HG02885 (cell line): ENCODE measurements around the gene RPL13.
"Not testable (repeated sequence)": the region's sequence is repeated elsewhere in the genome, so short reads cannot be mapped to it uniquely, and the experiment has no call there.

Experiments
- ATAC-seq: cut with Tn5 transposase; IDR thresholded peaks from one replicate; pipeline ENCODE4 v1.9.1; 2021; ENCODE audit warnings: mild to moderate bottlenecking; ENCODE audit not compliant: unreplicated experiment, poor library complexity

RPL13 gene

GRCh38 chr16:89575247-89576152, 15.0 kb downstream of the RPL13 start, which contains the start of gene CPNE7:
TSS of gene CPNE7 (plus strand) at chr16:89575758. CDS start at chr16:89575898, 140 bp downstream.
- no peak for ATAC-seq

GRCh38 chr16:89576153-89577054, 15.9 kb downstream of the RPL13 start:
- ATAC-seq, result no peak

GRCh38 chr16:89577055-89577759, 16.7 kb downstream of the RPL13 start:
- no peak for ATAC-seq

GRCh38 chr16:89579351-89579750, 18.9 kb downstream of the RPL13 start:
- ATAC-seq, result no peak

DNA sequence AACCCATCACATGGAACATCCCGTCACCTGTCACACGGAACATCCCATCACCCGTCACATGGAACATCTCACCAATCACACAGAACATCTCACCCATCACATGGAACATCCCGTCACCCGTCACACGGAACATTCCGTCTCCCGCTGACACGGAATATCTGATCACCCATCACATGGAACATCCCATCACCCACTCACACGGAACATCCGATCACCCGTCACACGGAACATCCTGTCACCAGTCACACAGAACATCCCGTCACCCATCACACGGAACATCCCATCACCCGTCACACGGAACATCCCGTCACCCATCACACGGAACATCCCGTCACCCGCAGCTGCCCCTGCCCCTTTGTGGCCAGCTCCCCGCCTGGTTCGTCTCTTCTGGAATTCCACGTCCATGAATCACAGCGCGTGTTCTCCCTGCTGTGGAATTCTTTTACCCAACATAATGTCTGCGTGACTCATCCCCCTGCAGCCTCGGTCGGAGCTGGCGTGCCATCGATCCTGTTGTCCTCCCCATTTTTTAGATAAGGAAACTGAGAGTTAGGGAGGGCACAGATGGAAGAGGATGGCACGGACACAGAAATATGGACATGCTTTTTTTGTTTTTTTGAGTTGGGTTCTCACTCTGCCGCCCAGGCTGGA, 20.7 kb downstream of the RPL13 start:
- no peak for ATAC-seq

DNA sequence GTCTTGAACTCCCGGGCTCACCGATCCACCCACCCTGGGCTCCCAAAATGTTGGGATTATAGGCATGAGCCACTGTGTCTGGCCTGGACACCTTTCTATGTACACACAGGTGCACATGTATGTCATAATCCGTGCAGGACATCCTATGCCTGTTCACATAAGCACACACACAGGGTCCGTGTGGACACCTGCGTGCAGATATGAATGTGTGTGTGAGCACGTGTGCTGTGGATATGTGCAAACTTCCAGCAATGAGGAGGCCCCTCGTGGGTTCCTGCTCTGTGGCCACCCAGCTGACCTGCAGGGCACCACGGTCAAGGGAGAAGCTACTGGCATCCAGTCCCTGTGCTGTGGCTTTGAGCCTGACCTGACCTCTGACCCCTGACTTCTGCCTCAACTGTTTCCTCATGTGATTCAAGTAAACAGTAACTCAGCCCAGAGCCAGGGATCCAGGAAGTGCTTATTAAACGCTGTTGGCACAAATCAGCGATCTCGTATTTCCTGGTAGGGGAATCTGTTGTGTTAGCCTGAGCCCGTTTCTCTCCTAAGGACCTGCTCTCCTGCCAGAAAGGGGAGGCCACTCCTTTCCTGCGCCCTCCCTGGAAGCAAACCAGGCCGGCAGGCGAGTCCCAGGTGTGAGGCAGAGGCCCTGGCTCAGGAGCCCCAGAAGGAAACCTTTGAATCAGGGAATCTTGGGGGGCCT, 21.5 kb downstream of the RPL13 start:
- no peak for ATAC-seq

DNA sequence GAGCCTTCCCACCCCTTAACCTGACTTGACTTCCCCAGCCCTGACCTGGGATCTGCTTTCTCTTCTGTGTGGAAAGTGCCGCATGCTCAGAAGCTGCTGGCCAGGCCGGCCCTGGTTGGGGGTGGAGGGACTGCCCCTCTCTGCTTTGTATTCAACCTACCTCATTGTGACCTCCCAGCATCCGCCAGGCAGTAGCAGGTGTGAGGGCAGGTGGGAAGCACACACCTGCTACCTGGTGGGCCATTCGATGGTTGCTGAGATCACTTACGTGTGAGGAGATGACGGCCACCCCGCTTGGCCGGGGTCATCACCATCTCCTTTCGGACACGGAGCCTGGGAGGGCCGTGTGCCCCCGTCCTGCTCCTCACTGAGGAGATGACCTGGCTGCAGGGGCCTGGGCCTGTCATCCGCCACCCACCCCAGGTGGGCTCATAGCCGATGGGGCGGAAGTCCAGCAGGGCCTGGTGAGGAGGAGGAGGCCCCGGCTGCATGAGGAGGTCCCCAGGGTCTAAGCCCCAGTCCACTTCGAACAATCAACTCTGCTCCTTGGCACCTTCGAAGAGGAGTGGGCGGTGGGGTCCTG, 22.2 kb downstream of the RPL13 start:
- ATAC-seq, result no peak

DNA sequence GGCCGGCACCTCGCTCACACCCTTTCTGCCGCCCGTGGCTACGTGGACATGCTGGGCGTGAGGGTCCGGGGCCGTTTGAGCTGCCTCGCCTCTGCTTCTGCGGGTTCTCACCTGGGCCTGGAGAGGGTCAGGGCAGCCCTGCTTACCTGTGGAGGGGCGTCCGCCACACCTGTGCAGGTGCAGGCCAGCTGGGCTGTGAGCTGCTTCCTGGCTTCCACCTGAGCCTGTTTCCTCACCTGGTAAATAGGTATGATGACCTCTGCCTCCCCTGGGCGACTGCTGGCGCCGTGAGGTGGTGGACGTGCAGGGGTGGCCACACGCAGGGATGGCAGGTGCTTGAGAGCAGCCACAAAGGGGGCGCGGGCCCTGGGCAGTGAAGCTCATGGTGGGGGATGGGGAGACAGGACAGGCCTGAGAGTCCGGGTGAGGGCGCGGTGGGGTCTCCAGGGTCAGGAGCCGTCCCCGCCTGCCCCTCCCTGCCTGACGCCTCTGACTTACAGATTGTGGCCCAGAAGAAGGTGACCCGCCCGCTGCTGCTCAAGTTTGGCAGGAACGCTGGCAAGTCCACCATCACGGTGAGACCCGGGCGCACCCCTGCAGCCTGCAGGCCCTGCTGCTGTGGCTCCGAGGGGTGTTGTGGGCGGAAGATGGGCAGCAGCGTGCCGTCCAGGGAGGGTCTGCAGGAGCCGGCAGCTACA, 22.9 kb downstream of the RPL13 start:
- ATAC-seq, result no peak

- no peak for ATAC-seq
Observed at GRCh38 chr16:89583895-89584644, 23.6 kb downstream of the RPL13 start.

DNA sequence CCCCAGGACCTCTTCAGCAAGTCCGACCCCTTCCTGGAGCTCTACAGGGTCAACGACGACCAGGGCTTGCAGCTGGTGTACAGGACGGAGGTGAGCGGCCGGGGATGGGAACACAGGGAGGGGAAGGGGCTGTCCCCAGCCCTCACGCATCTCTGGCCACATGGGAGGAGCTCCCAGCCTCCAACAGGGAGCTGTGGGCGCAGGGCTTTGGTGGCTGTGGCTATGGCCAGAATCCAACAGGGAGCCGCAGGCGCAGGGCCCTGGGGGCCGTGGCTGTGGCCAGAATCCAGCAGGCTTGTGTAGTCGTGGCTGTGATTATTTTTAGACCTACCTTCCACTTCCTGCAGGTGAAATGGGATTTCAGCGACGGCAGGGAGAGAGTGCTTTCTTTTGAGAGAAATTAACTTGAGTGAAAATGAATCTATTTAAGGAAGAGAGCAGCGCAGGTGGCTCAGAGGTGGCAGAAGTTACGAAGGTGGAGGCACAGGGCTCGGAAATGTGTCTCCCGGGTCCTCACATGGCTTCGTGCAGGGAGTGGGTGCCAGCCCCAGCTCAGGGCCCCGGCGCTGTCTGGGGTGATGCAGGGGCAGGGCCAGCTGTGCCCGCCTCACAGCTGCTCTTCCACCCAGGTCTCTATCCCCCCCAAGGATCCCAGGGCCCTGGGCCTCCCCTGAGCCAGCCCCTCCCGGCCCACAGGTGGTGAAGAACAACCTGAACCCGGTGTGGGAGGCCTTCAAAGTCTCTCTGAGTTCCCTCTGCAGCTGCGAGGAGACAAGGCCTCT, 24.5 kb downstream of the RPL13 start:
- ATAC-seq, result no peak

- ATAC-seq, result no peak
Observed at GRCh38 chr16:89586218-89586617, 25.7 kb downstream of the RPL13 start.

DNA sequence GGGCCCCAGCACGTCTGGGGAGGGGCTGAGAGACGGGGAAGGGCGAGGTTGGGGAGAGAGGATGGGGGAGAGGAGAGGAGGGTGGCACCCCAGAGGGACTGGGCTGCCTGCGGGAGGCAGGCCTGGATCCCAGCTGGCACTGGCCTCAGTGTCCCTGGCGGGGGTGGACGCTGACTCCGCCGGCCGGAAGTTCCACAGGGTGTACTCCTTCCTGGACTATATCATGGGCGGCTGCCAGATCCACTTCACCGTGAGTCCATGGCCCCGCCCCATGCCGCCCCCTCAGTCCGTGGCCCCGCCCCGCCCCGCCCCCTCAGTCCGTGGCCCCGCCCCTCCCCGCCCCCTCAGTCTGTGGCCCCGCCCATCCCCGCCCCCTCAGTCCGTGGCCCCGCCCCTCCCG, 26.4 kb downstream of the RPL13 start:
- ATAC-seq, result no peak

GRCh38 chr16:89587676-89588075, 27.2 kb downstream of the RPL13 start:
- ATAC-seq, result not testable (repeated sequence)

GRCh38 chr16:89588413-89589109, 28.1 kb downstream of the RPL13 start:
- ATAC-seq, result no peak

DNA sequence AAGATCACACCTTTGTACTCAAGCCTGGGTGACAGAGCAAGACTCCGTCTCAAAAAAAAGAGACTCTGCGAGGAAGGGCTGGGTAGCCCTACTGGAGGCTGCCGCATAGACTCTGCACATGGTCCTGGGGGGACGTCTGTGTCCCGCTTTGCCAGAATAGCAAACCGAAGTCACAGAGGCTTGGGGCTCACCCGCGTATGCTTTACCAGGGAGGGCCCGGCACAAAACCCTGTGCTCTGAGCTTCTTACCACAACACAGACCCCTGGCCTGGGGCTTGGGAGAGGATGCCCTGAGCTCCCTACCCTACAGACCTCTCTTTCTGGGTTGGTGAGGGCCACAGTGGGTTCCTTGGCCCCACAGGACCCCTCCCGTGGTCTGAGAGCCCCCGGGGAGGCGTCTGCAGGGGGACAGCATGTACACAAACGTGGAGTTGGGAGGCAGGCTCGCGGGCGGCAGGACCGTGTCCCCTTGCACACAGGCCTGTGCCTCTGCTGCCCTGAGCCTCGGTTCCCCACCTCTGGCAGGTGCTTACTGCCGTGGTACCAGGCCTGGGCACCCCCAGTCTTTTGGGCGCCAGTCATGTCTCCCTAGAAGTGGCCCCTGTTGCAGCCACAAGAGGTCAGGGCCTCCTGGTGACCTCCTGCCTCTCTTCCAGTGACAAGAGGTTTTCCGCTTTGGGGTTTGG, 28.9 kb downstream of the RPL13 start:
- ATAC-seq, result no peak

- ATAC-seq, result no peak
Observed at GRCh38 chr16:89593841-89594240, 33.4 kb downstream of the RPL13 start.
